Choroid plexus epithelial cell (primary cell): ENCODE data around the gene MMP25.

Source experiments
- DNase-seq: peaks from one replicate; pipeline ENCODE4 v3.0.0-alpha.2; 2010; ENCODE audit warnings: low read depth
- H3K4me3 ChIP-seq: 2 replicates; pipeline ENCODE4 v1.5.1; 2011; ENCODE audit warnings: low read depth, mild to moderate bottlenecking, control low read depth, low read length, moderate library complexity
- CTCF ChIP-seq: conservative IDR thresholded peaks from 2 replicates; pipeline ENCODE4 v1.5.1; 2011; ENCODE audit warnings: low read depth, mild to moderate bottlenecking, control low read depth, inconsistent platforms, low read length, moderate library complexity

MMP25 gene

GRCh38 chr16:3098459-3099394 is 52.4 kb downstream of the MMP25 start, which contains the start of gene ZSCAN10:
Gene ZSCAN10, minus strand, starts transcription at chr16:3099294. Its CDS starts 6,357 bp downstream, at chr16:3092937.
- no peak within 1 kb of the TSS for H3K4me3 ChIP-seq
- no peak for DNase-seq
- no peak for TF ChIP-seq CTCF

GRCh38 chr16:3099395-3099731 is 53.0 kb downstream of the MMP25 start:
- H3K4me3 ChIP-seq, result no peak overlapping the region
- no peak for DNase-seq
- no peak for TF ChIP-seq CTCF

GRCh38 chr16:3099732-3100499 is 53.6 kb downstream of the MMP25 start:
- peak; percentile 90 for DNase-seq
- no peak overlapping the region for H3K4me3 ChIP-seq
- TF ChIP-seq CTCF, result no peak

- H3K4me3 ChIP-seq, result no peak overlapping the region
- TF ChIP-seq CTCF, result peak; percentile 68
- DNase-seq, result peak; percentile 50
Observed at GRCh38 chr16:3101018-3101840, 54.9 kb downstream of the MMP25 start.

- TF ChIP-seq CTCF, result no peak
- DNase-seq, result no peak
- no peak overlapping the region for H3K4me3 ChIP-seq
Observed at GRCh38 chr16:3101841-3102470, 55.6 kb downstream of the MMP25 start.

GRCh38 chr16:3106205-3106928 is 60.0 kb downstream of the MMP25 start:
- TF ChIP-seq CTCF, result no peak
- H3K4me3 ChIP-seq, result peak overlapping the region; percentile 76
- DNase-seq, result peak; percentile 92
